Kidney epithelial cell (primary cell): ENCODE data around the gene KLHL10. TPM values are rescaled to one million over a fixed set of nuclear protein-coding genes. Genes with fewer than 3 reads are reported as not detected.

Experiments
- DNase-seq: peaks from one replicate; pipeline ENCODE4 v3.0.0-alpha.2; 2010; ENCODE audit warnings: low read depth
- H3K27me3 ChIP-seq: 2 replicates; pipeline ENCODE4 v1.6.0; 2011; ENCODE audit warnings: low read length; ENCODE audit not compliant: control insufficient read depth, insufficient read depth
- H3K36me3 ChIP-seq: 2 replicates; pipeline ENCODE4 v1.5.1; 2011; ENCODE audit warnings: low read length; ENCODE audit not compliant: control insufficient read depth, insufficient read depth
- H3K4me3 ChIP-seq: 2 replicates; pipeline ENCODE4 v1.5.1; 2011; ENCODE audit warnings: low read depth, mild to moderate bottlenecking, control low read depth, low read length
- total RNA-seq: library from RNA; depleted of rRNA; stranded (reverse); fragments of >200 nt; gene quantifications from 2 replicates; pipeline ENCODE4 v1.2.3, GENCODE V29; 2015
- TF ChIP-seq, protein P1 (sequence below): IDR thresholded peaks from 2 replicates; pipeline ENCODE4 v1.5.1; 2011; ENCODE audit warnings: mild to moderate bottlenecking, moderate library complexity, low read length, control low read depth, inconsistent platforms; ENCODE audit not compliant: insufficient read depth, poor library complexity, severe bottlenecking

Gene KLHL10
- total RNA-seq, 1 donor from 2014 or later = not detected

DNA sequence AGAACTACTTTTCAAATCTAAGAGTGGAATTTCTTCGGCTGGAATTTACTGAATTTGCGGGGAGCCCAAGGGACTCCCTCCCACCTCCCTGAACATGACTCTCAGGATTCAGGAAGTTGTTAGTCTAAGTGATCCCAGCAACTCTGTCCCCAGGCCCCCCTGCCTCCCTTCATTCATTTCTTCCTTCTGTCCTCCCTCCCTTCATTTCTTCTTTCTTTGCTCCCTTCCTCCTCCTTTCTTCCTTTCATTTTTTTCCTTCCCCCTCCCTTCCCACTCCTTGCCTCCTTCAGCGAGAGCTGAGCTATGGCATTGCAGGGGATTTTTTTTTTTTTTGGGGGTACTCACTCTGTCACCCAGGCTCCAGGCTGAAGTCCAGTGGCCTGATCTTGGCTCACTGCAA is 40.2 kb upstream of the KLHL10 start:
- Histone ChIP-seq H3K27me3 (no peaks in the 10 kb centered on the region), H3K36me3 (no peaks in the 10 kb centered on the region), H3K4me3 (no peak overlapping the region)
- DNase-seq = no peak
- TF ChIP-seq, protein P1, sequence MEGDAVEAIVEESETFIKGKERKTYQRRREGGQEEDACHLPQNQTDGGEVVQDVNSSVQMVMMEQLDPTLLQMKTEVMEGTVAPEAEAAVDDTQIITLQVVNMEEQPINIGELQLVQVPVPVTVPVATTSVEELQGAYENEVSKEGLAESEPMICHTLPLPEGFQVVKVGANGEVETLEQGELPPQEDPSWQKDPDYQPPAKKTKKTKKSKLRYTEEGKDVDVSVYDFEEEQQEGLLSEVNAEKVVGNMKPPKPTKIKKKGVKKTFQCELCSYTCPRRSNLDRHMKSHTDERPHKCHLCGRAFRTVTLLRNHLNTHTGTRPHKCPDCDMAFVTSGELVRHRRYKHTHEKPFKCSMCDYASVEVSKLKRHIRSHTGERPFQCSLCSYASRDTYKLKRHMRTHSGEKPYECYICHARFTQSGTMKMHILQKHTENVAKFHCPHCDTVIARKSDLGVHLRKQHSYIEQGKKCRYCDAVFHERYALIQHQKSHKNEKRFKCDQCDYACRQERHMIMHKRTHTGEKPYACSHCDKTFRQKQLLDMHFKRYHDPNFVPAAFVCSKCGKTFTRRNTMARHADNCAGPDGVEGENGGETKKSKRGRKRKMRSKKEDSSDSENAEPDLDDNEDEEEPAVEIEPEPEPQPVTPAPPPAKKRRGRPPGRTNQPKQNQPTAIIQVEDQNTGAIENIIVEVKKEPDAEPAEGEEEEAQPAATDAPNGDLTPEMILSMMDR = no peak

DNA sequence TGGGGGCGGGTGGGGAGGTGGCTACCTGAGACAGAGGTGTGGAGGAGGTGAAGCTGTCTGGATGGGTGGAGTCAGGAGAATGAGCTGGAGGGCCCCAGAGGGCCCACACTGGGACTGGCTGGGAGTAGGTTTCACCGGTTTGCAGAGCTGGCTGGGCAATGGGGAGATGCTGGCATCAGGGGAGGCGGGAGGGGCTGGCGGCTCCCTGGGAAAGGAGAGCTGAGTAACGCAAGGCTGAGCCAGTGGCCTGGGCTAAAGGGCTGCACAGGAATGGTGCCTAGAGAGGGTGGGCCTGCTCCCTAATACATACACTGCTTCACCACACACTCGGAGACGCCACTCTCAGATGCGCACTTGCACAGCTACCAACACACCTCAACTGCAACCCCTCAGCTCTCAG is 38.3 kb upstream of the KLHL10 start:
- H3K36me3 ChIP-seq = no peaks in the 10 kb centered on the region
- no peak overlapping the region for H3K4me3 ChIP-seq
- H3K27me3 ChIP-seq = no peaks in the 10 kb centered on the region
- DNase-seq = no peak
- TF ChIP-seq, protein P1 = no peak

DNA sequence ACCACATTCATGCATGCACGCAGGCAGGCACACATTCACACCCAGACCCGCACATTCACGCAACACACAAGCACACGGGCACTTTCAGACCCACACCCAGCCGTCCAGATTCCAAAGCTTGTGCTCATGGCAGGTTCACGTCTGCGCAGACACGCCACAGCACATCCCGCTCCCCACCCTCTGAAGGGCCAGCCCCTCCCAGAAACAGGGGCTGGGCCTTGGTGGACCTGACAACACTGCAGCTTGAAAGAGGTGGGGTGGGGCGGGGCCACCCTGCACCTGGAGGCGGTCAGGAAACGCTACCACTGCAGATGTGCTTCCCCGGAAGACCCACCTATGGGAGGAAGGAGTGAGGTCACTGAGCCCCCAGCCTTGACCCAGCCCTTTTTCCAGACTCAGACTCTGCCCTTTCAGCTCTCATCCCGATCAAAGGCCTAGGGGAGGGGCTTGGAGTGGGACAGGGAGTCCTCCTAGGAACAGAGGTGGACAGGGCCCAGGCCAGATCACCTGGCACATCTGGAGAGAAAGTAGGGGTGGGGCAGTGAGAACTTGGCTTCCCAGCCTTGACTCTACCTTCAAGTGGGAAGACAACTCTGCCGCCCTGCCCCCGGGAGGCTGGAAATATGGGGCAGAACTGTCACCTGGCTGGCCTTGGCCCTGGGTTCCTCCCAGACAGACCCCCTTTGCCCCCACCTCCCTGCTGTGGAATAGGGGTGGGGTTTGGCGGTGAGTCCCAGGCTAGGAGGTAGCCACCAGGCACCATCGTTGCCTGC is 36.8 kb upstream of the KLHL10 start:
- Histone ChIP-seq H3K4me3 (no peak overlapping the region), H3K27me3 (no peaks in the 10 kb centered on the region), H3K36me3 (peaks cover 1% of the 10 kb centered on the region)
- no peak for DNase-seq
- TF ChIP-seq, protein P1 = no peak

DNA sequence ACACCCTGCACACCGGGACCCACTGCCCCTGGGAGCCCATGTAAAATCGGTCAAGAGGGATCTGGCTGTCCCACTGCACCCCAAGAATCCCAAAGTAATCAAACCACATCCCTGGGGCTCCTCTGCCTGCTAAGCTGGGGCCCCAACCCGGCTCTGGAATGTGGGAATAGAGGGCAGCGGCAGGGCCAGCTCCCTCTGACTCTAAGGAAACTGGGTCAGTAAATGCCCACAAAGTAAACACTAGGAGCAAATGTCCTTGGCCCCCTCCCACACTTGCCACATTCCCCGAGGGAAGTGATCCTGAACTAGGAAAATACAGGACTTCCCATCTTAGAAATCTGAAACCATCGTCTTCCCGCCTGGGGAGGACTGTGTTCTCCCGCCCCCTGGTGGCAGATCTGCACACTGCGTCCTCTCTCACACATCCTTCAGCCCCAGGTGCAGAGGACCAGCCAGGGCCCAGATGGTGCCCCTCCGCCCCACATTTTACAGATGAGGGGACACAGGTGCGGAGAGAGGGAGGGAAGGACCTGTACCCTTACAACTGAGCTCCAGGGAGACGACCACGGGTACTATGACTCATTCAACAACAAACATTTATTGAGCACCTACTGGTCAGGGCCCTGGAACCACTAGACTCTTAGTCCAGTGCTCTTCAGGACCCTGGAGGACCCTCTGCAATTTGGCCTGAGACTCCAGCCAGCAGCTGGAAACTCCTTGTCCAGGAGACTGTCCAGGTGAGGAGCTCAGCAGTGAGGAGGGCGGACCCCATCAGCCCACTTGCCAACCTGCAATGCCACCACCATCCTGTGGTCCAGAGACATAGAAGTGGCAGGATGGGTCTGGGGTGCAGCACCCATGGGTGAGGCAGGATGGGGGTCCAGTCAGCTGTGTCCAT is 36.0 kb upstream of the KLHL10 start:
- TF ChIP-seq, protein P1 = peak; percentile 95
- no peak for DNase-seq
- Histone ChIP-seq H3K27me3 (no peaks in the 10 kb centered on the region), H3K36me3 (peaks cover 1% of the 10 kb centered on the region), H3K4me3 (no peak overlapping the region)

DNA sequence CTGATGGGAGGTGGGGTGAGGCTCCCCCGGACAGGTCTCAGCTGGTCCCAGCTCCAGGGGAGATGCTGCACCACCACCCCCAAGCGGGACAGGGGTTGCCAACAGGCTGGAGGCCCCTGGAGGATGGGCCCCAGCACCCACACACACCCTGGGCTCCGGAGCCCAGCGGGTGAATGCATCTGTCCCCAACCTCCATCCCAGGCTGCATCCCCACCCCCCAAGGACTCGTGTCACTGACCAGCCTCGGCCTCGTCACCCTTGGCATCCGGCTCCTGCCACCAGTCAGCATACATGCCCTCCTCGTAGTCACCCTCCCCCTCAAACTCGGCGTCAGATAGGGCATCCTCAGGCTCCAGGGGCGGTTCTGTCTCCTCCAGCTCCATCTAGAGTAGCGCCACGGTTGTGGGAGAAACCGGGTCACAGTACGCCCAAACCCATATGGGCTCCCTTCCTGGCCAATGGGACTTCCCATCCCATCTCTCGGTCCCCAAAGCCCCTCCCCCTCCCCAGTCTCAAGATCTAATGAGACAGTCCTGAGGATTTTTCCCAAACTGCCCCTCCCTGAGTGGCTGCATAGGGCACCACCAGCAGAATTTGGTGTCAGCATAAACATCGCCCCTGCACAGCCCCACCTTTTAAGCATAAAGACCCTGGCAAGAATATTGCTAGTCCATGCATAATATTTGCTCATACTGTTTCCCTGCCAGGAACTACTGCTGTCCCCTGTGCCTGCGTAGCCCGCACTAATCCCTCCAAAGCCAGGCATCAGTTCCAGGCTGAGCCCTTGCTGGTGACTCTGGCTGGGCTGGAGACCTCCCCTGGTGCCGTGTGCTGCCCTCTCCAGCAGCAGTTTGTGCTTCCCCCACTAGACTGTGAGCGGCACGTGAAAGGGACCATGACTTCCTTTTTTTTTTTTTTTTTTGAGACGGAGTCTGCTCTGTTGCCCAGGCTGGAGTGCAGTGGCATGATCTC is 34.3 kb upstream of the KLHL10 start:
- Histone ChIP-seq H3K4me3 (no peak overlapping the region), H3K36me3 (peaks cover 1% of the 10 kb centered on the region), H3K27me3 (no peaks in the 10 kb centered on the region)
- no peak for DNase-seq
- TF ChIP-seq, protein P1 = no peak
